ENCODE data around the gene ARHGEF11.

GRCh38 chr1:157088607-157089006 lies 43.1 kb upstream of the ARHGEF11 start:
- no peak for TF ChIP-seq CTCF (IDR thresholded peaks at IDR 0.05)
- TF ChIP-seq POLR2A (IDR thresholded peaks at IDR 0.05; ENCODE audit: low read depth) = no peak
- TF ChIP-seq POLR2AphosphoS5 (IDR thresholded peaks at IDR 0.05) = no peak
